Activated B cell treated with CpG ODN at 0.5 μM for 24 hours (primary cell): Measurements from ENCODE around the gene ABCA7. TPM values are rescaled to one million over a fixed set of nuclear protein-coding genes. Genes with fewer than 3 reads are reported as not detected.

Experiments
- ATAC-seq: fragments of 200-7000 bp; cut with Tn5 transposase; one replicate; pipeline ENCODE4 v1.10.0; 2021; ENCODE audit warnings: low read depth, mild to moderate bottlenecking, moderate library complexity
- CTCF ChIA-PET: fragments of 350-600 bp; sonication (Branson Sonifier 250); formaldehyde crosslinking; loops from one replicate; lab custom pipeline; 2021; ENCODE audit warnings: antibody characterized with exemption; lab: Charles Lee
- POLR2A ChIA-PET: fragments of 350-600 bp; sonication (Branson Sonifier 250); formaldehyde crosslinking; loops from one replicate; lab custom pipeline; 2021; ENCODE audit warnings: antibody characterized with exemption; lab: Charles Lee
- DNase-seq: peaks from one replicate; pipeline ENCODE4 v3.0.0; 2022
- H3K27ac Mint-ChIP-seq: one replicate; pipeline ENCODE4 v1.8.0; 2020; ENCODE audit warnings: mixed read lengths
- H3K27me3 Mint-ChIP-seq: one replicate; pipeline ENCODE4 v1.8.0; 2021; ENCODE audit warnings: mixed read lengths
- H3K36me3 Mint-ChIP-seq: one replicate; pipeline ENCODE4 v1.8.0; 2021; ENCODE audit warnings: low read depth, mixed read lengths
- H3K4me1 Mint-ChIP-seq: one replicate; pipeline ENCODE4 v1.8.0; 2021; ENCODE audit warnings: mixed read lengths
- H3K4me3 Mint-ChIP-seq: one replicate; pipeline ENCODE4 v1.8.0; 2020; ENCODE audit warnings: mild to moderate bottlenecking, mixed read lengths
- H3K9me3 Mint-ChIP-seq: one replicate; pipeline ENCODE4 v1.8.0; 2020; ENCODE audit warnings: mixed read lengths
- CTCF ChIP-seq: fragments of 200-600 bp; IDR thresholded peaks from one replicate; pipeline ENCODE4 v1.8.0; 2022; ENCODE audit warnings: antibody characterized with exemption, mild to moderate bottlenecking
- intact Hi-C: fragments of 100-400 bp; cut with micrococcal nuclease; formaldehyde crosslinking; loops from one replicate; pipeline ENCODE4 v1.15.1; 2024
- total RNA-seq: library from RNA; stranded (reverse); gene quantifications from 2 replicates; pipeline ENCODE4 v1.2.3, GENCODE V29; 2022

ABCA7 gene
- total RNA-seq, 1 donor from 2014 or later = 188 TPM

GRCh38 chr19:991932-992669 is 47.8 kb upstream of the ABCA7 start:
- intact Hi-C loops = no loop called here
- Mint-ChIP-seq H3K4me1 (peaks cover 9% of the 10 kb centered on the region), H3K36me3 (peaks cover 35% of the 10 kb centered on the region), H3K9me3 (no peaks in the 10 kb centered on the region), H3K4me3 (no peak overlapping the region), H3K27ac (no peak overlapping the region), H3K27me3 (peaks cover 6% of the 10 kb centered on the region)
- POLR2A ChIA-PET = interaction anchor here (0.5 to 0.8 kb wide), 3 partner anchors 8 to 111 kb away, joined by 3 to 4 read pairs (median 4); partner anchors contain the start of gene WDR18
- DNase-seq (no peak), ATAC-seq (no peak)
- TF ChIP-seq CTCF = no peak
- CTCF ChIA-PET = no interaction called here

- H3K27me3 Mint-ChIP-seq = peaks cover 7% of the 10 kb centered on the region
- CTCF ChIA-PET = no interaction called here
Observed at GRCh38 chr19:992670-993055, 47.2 kb upstream of the ABCA7 start.

GRCh38 chr19:993361-993830 is 46.5 kb upstream of the ABCA7 start:
- Mint-ChIP-seq H3K27me3 (peaks cover 13% of the 10 kb centered on the region), H3K4me1 (peaks cover 9% of the 10 kb centered on the region), H3K4me3 (no peak overlapping the region), H3K9me3 (no peaks in the 10 kb centered on the region), H3K36me3 (peaks cover 26% of the 10 kb centered on the region), H3K27ac (no peak overlapping the region)
- TF ChIP-seq CTCF = no peak
- ChIA-PET CTCF (no interaction called here), POLR2A (interaction anchor here (1.3 kb wide), 1 partner anchor 9 kb away, joined by 4 read pairs; the partner anchor contains the start of gene WDR18)
- intact Hi-C loops = no loop called here
- ATAC-seq (no peak), DNase-seq (no peak)

More at GRCh38 chr19:992670-993055, 47.2 kb upstream of the ABCA7 start:
- Mint-ChIP-seq H3K4me1 (peaks cover 9% of the 10 kb centered on the region), H3K27ac (no peak overlapping the region), H3K36me3 (peaks cover 31% of the 10 kb centered on the region), H3K9me3 (no peaks in the 10 kb centered on the region), H3K4me3 (no peak overlapping the region)
- intact Hi-C loops = no loop called here
- TF ChIP-seq CTCF = no peak
- DNase-seq (no peak), ATAC-seq (no peak)
- POLR2A ChIA-PET = interaction anchor here (0.5 to 0.8 kb wide), 2 partner anchors 9 to 110 kb away, joined by 3 to 4 read pairs; partner anchors contain the start of gene WDR18

- no peak overlapping the region for H3K27ac Mint-ChIP-seq
- peaks cover 22% of the 10 kb centered on the region for H3K36me3 Mint-ChIP-seq
- no peak for TF ChIP-seq CTCF
- intact Hi-C loops = no loop called here
- no peak overlapping the region for H3K4me3 Mint-ChIP-seq
- H3K9me3 Mint-ChIP-seq = no peaks in the 10 kb centered on the region
- ChIA-PET CTCF (no interaction called here), POLR2A (interaction anchor here (1.3 kb wide), 1 partner anchor 10 kb away, joined by 4 read pairs; the partner anchor contains the start of gene WDR18)
- peaks cover 16% of the 10 kb centered on the region for H3K27me3 Mint-ChIP-seq
- ATAC-seq (no peak), DNase-seq (no peak)
- H3K4me1 Mint-ChIP-seq = peaks cover 9% of the 10 kb centered on the region
Observed at GRCh38 chr19:993831-994393, 46.0 kb upstream of the ABCA7 start.

- ChIA-PET CTCF (no interaction called here), POLR2A (interaction anchor here (1.3 kb wide), 1 partner anchor 10 kb away, joined by 4 read pairs; the partner anchor contains the start of gene WDR18)
- intact Hi-C loops = no loop called here
- TF ChIP-seq CTCF = no peak
- no peak overlapping the region for H3K4me3 Mint-ChIP-seq
- DNase-seq (no peak), ATAC-seq (no peak)
- H3K27me3 Mint-ChIP-seq = peaks cover 22% of the 10 kb centered on the region
- H3K36me3 Mint-ChIP-seq = peaks cover 21% of the 10 kb centered on the region
- H3K27ac Mint-ChIP-seq = no peak overlapping the region
- H3K9me3 Mint-ChIP-seq = no peaks in the 10 kb centered on the region
- H3K4me1 Mint-ChIP-seq = peaks cover 12% of the 10 kb centered on the region
Observed at GRCh38 chr19:994516-994915, 45.4 kb upstream of the ABCA7 start.
